ACHN (cell line): ENCODE measurements around the gene SPINK6.

ENCODE experiments used
- DNase-seq: peaks from one replicate; pipeline ENCODE4 v3.0.0-alpha.2; 2015
- in situ Hi-C: cut with HindIII; loops from 2 replicates; pipeline ENCODE4 v1.10.0; 2017; ENCODE audit warnings: low sequenced_read_pairs, low pct_ligation_motif_present, low pct_unique_long_range_greater_than_20kb

The SPINK6 gene

GRCh38 chr5:148202531-148203203 is at the start of gene SPINK6:
SPINK6 (plus strand) TSS chr5:148203042; CDS start chr5:148203097, 55 bp downstream.
- in situ Hi-C loops, result no loop called here
- DNase-seq, result no peak

- in situ Hi-C loops, result no loop called here
- no peak for DNase-seq
Observed at GRCh38 chr5:148156609-148157008, 46.2 kb upstream of the SPINK6 start.

GRCh38 chr5:148162038-148162437 is 40.8 kb upstream of the SPINK6 start:
- in situ Hi-C loops, result no loop called here
- DNase-seq, result no peak

GRCh38 chr5:148163345-148163744 is 39.5 kb upstream of the SPINK6 start:
- DNase-seq, result no peak
- in situ Hi-C loops, result no loop called here

GRCh38 chr5:148166550-148167283 is 36.1 kb upstream of the SPINK6 start:
- in situ Hi-C loops, result no loop called here
- DNase-seq, result no peak

- DNase-seq, result no peak
- in situ Hi-C loops, result no loop called here
Observed at GRCh38 chr5:148168246-148168645, 34.6 kb upstream of the SPINK6 start, which contains the start of gene SPINK14. SPINK14 (plus strand) TSS chr5:148168546; CDS start chr5:148169733, 1,187 bp downstream.

- in situ Hi-C loops, result no loop called here
- DNase-seq, result no peak
Observed at GRCh38 chr5:148172377-148172776, 30.5 kb upstream of the SPINK6 start.

- DNase-seq, result no peak
- in situ Hi-C loops, result no loop called here
Observed at GRCh38 chr5:148176480-148176879, 26.4 kb upstream of the SPINK6 start.

- in situ Hi-C loops, result no loop called here
- no peak for DNase-seq
Observed at GRCh38 chr5:148177207-148177606, 25.6 kb upstream of the SPINK6 start.

- DNase-seq, result peak; percentile 52
Observed at GRCh38 chr5:148179234-148179824, 23.5 kb upstream of the SPINK6 start.

GRCh38 chr5:148186248-148187003 is 16.4 kb upstream of the SPINK6 start:
- DNase-seq, result no peak
- in situ Hi-C loops, result no loop called here

More at GRCh38 chr5:148179234-148179824, 23.5 kb upstream of the SPINK6 start:
- in situ Hi-C loops, result no loop called here

GRCh38 chr5:148191010-148191409 is 11.8 kb upstream of the SPINK6 start:
- in situ Hi-C loops, result no loop called here
- no peak for DNase-seq

GRCh38 chr5:148193202-148193601 is 9.6 kb upstream of the SPINK6 start:
- in situ Hi-C loops, result no loop called here
- no peak for DNase-seq

GRCh38 chr5:148201151-148201550 is 1.7 kb upstream of the SPINK6 start:
- DNase-seq, result no peak
- in situ Hi-C loops, result no loop called here

- no peak for DNase-seq
- in situ Hi-C loops, result no loop called here
Observed at GRCh38 chr5:148205044-148205806, 2.4 kb downstream of the SPINK6 start.

GRCh38 chr5:148205865-148206264 is 3.0 kb downstream of the SPINK6 start:
- in situ Hi-C loops, result no loop called here
- DNase-seq, result no peak

GRCh38 chr5:148206620-148207019 is 3.8 kb downstream of the SPINK6 start:
- in situ Hi-C loops, result no loop called here
- no peak for DNase-seq

- in situ Hi-C loops, result no loop called here
Observed at GRCh38 chr5:148208226-148208625, 5.4 kb downstream of the SPINK6 start.

More at GRCh38 chr5:148208226-148208625, 5.4 kb downstream of the SPINK6 start:
- no peak for DNase-seq
